ENCODE results near the gene GSDME. TPM values are rescaled to one million over a fixed set of nuclear protein-coding genes. Genes with fewer than 3 reads are reported as not detected.

The GSDME gene
- total RNA-seq, 1 donor from 2014 or later: 22.3 TPM

DNA sequence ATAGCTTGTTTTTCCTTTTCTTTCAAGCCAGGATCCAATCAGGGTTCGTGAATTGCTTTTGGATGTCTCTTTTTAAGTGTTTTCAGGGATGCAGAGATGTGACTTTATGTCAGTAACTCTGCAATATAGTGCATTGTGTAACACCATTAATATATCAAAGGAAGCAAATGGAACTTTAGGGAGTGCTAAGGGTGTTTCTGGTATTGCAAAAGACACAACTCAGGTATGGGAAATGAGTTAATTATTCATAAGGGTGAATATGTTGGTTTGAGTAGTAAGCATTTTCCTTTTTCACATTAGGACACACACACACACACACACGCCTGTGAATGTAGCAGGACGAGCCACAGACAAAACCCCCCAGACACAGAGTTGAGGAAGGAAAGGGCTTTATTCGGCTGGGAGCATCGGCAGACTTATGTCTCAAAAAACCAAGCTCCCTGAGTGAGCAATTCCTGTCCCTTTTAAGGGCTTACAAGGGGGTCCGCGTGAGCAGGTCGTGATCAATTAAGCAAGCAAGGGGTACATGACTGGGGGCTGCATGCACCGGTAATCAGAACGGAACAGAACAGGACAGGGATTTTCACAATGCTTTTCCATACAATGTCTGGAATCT is 31.8 kb upstream of the GSDME start:
- Mint-ChIP-seq H3K4me3 (ENCODE audit: low read depth) (no peak overlapping the region), H3K27me3 (no peaks in the 10 kb centered on the region)
- DNase-seq (ENCODE audit: low spot score, unreplicated experiment): no peak

DNA sequence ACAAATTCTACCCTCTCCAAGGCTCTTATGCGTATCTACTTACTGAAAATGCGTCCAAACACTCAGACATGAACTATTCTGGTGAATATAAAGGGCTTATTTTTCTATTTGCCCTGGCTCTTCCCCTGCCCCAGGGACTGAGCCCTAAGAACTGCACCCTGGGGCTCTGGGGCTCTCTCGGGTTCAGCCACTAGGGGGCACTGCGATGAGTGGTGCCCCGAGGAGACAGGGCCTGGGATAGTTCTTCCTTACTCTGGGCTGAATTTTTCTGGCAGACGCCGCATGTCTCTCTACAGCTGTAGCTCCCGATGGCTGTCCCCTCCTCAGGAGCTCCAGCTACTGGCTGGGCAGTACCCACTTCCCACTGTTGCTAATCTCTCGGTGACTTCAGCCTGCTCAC is 30.8 kb upstream of the GSDME start:
- Mint-ChIP-seq H3K4me3 (ENCODE audit: low read depth) (no peak overlapping the region), H3K27me3 (no peaks in the 10 kb centered on the region), H3K9me3 (ENCODE audit: low read depth) (peaks cover 22% of the 10 kb centered on the region), H3K27ac (no peak overlapping the region), H3K36me3 (ENCODE audit: insufficient read depth) (peaks cover 4% of the 10 kb centered on the region), H3K4me1 (ENCODE audit: low read depth) (no peaks in the 10 kb centered on the region)
- TF ChIP-seq, protein P1, sequence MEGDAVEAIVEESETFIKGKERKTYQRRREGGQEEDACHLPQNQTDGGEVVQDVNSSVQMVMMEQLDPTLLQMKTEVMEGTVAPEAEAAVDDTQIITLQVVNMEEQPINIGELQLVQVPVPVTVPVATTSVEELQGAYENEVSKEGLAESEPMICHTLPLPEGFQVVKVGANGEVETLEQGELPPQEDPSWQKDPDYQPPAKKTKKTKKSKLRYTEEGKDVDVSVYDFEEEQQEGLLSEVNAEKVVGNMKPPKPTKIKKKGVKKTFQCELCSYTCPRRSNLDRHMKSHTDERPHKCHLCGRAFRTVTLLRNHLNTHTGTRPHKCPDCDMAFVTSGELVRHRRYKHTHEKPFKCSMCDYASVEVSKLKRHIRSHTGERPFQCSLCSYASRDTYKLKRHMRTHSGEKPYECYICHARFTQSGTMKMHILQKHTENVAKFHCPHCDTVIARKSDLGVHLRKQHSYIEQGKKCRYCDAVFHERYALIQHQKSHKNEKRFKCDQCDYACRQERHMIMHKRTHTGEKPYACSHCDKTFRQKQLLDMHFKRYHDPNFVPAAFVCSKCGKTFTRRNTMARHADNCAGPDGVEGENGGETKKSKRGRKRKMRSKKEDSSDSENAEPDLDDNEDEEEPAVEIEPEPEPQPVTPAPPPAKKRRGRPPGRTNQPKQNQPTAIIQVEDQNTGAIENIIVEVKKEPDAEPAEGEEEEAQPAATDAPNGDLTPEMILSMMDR (IDR thresholded peaks at IDR 0.05; ENCODE audit: unreplicated experiment): peak; percentile 33
- no peak for DNase-seq (ENCODE audit: low spot score, unreplicated experiment)

More for the DNA sequence above, 31.8 kb upstream of the GSDME start:
- peaks cover 16% of the 10 kb centered on the region for H3K9me3 Mint-ChIP-seq (ENCODE audit: low read depth)
- H3K4me1 Mint-ChIP-seq (ENCODE audit: low read depth): peaks cover 1% of the 10 kb centered on the region
- peak overlapping the region; percentile 35 for H3K27ac Mint-ChIP-seq
- H3K36me3 Mint-ChIP-seq (ENCODE audit: insufficient read depth): peaks cover 2% of the 10 kb centered on the region
- TF ChIP-seq, protein P1 (IDR thresholded peaks at IDR 0.05; ENCODE audit: unreplicated experiment): no peak

DNA sequence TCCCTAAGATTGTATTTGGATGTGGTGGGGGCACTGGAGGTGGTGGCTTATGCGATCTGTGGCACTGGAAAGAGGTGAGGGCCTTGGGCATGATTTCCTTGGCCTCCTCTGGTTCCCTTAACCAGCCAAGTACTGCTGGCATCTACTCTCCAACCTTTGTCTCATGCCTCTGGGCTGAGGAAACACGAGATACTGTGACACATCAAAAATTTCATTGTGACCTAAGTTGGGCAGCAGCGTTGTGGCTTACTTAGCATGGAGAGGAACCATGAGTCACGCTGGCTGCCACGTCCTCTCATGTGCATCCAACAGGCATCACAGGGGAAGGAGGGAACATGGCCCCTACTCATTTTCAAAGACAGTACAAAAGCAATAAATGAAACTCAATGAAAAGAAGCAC is 29.7 kb upstream of the GSDME start:
- DNase-seq (ENCODE audit: low spot score, unreplicated experiment): no peak
- TF ChIP-seq, protein P1 (IDR thresholded peaks at IDR 0.05; ENCODE audit: unreplicated experiment): no peak
- Mint-ChIP-seq H3K9me3 (ENCODE audit: low read depth) (peaks cover 22% of the 10 kb centered on the region), H3K4me1 (ENCODE audit: low read depth) (no peaks in the 10 kb centered on the region), H3K4me3 (ENCODE audit: low read depth) (no peak overlapping the region), H3K27ac (no peak overlapping the region), H3K36me3 (ENCODE audit: insufficient read depth) (peaks cover 4% of the 10 kb centered on the region), H3K27me3 (no peaks in the 10 kb centered on the region)

DNA sequence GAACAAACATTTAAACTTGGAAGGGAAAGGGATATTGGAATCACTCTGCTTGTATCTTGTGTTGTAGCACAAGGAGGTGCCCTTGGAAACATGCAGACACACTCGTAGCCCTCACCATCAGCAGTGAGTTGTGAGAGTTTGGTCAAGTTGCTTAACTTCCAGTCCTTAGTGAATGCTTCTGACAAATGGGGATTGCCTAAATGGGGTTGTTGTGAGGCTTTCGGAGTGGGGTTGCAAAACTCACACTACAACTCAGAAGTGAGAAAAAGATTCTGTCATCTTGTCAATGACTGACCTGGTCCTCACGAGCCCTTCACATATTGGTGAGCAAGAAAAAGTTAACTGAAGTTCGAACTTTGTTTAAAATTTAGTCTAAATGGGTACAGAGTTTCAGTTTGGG is 29.0 kb upstream of the GSDME start:
- TF ChIP-seq, protein P1 (IDR thresholded peaks at IDR 0.05; ENCODE audit: unreplicated experiment): no peak
- Mint-ChIP-seq H3K9me3 (ENCODE audit: low read depth) (peaks cover 22% of the 10 kb centered on the region), H3K27me3 (no peaks in the 10 kb centered on the region), H3K4me1 (ENCODE audit: low read depth) (no peaks in the 10 kb centered on the region), H3K36me3 (ENCODE audit: insufficient read depth) (peaks cover 4% of the 10 kb centered on the region), H3K4me3 (ENCODE audit: low read depth) (no peak overlapping the region), H3K27ac (no peak overlapping the region)
- DNase-seq (ENCODE audit: low spot score, unreplicated experiment): no peak

DNA sequence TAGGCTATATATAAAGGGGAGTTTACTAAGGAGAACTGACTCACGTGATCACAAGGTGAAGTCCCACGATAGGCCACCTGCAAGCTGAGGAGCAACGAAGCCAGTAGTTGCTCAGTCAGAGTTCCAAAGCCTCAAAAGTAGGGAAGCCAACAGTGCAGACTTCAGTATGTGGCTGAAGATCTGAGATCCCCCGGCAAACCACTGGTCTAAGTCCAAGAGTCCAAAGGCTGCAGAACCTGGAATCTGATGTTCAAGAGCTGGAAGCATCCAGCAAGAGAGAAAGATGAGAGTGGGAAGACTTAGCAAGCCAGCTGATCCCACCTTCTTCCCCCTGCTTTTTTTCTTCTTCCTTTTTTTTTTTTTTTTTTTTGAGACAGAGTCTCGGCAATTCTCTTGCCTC is 27.0 kb upstream of the GSDME start:
- no peak for DNase-seq (ENCODE audit: low spot score, unreplicated experiment)
- Mint-ChIP-seq H3K36me3 (ENCODE audit: insufficient read depth) (peaks cover 2% of the 10 kb centered on the region), H3K9me3 (ENCODE audit: low read depth) (peaks cover 13% of the 10 kb centered on the region), H3K27me3 (no peaks in the 10 kb centered on the region), H3K4me1 (ENCODE audit: low read depth) (no peaks in the 10 kb centered on the region), H3K4me3 (ENCODE audit: low read depth) (no peak overlapping the region), H3K27ac (no peak overlapping the region)
- TF ChIP-seq, protein P1 (IDR thresholded peaks at IDR 0.05; ENCODE audit: unreplicated experiment): no peak

All from progenitor cell of endocrine pancreas (in vitro differentiated cells).